ENCODE measurements around the gene RNF152.

The RNF152 gene

DNA sequence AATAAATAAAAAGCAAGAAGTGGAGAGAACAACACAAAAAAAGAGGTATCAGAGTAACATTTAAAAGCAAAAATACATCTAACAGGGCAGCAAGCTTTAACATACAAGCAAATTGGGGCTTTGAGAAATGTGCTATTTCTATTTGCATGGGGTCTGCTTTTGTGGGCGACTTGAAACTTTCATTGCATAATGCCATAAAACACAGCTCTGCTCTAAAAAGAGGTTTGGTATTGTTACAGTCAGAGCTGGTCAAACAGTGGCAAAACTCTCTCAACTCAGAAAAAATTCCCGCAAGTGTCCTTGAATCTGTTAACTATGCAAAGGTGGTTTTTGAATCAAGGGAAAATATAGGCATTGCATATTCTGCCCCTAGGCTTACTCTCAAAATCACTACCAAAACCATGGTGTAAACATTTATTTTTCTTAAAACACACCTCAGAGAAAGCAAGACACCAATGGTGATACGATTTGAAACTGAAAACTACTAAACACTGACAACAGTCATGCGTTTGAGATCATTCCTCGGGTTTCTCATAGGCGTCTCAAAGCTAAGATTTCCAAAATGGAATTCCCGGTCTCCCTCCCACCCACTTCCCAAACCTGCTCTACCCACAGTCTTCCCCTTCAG lies 45.5 kb downstream of the RNF152 start:
- H3K79me2 ChIP-seq (ENCODE audit: insufficient read depth, low read length), result no peaks in the 10 kb centered on the region
- no peaks in the 10 kb centered on the region for H3K4me1 ChIP-seq (ENCODE audit: insufficient read depth, low read length, severe bottlenecking)
- TF ChIP-seq, protein P1, sequence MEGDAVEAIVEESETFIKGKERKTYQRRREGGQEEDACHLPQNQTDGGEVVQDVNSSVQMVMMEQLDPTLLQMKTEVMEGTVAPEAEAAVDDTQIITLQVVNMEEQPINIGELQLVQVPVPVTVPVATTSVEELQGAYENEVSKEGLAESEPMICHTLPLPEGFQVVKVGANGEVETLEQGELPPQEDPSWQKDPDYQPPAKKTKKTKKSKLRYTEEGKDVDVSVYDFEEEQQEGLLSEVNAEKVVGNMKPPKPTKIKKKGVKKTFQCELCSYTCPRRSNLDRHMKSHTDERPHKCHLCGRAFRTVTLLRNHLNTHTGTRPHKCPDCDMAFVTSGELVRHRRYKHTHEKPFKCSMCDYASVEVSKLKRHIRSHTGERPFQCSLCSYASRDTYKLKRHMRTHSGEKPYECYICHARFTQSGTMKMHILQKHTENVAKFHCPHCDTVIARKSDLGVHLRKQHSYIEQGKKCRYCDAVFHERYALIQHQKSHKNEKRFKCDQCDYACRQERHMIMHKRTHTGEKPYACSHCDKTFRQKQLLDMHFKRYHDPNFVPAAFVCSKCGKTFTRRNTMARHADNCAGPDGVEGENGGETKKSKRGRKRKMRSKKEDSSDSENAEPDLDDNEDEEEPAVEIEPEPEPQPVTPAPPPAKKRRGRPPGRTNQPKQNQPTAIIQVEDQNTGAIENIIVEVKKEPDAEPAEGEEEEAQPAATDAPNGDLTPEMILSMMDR (IDR thresholded peaks at IDR 0.05; ENCODE audit: low read length), result no peak
- TF ChIP-seq EZH2 (IDR thresholded peaks at IDR 0.05; ENCODE audit: borderline replicate concordance, low read length), result no peak
- H2AFZ ChIP-seq (ENCODE audit: low read length), result no peak overlapping the region
- no peaks in the 10 kb centered on the region for H3K27me3 ChIP-seq (ENCODE audit: insufficient read depth, low read length)
- no peak overlapping the region for H3K9ac ChIP-seq (ENCODE audit: low read length)
- H3F3A ChIP-seq (ENCODE audit: insufficient read depth, low read length), result no peaks in the 10 kb centered on the region
- no peaks in the 10 kb centered on the region for H3K36me3 ChIP-seq (ENCODE audit: insufficient read depth, low read length)
- no peak overlapping the region for H3K4me3 ChIP-seq (ENCODE audit: low read depth, low read length, poor library complexity, severe bottlenecking)
- H3K4me2 ChIP-seq (ENCODE audit: low read length), result no peak overlapping the region
- no peaks in the 10 kb centered on the region for H3K9me2 ChIP-seq (ENCODE audit: low read depth, low read length)
- no peaks in the 10 kb centered on the region for H3K9me3 ChIP-seq (ENCODE audit: low read length)
- H4K20me1 ChIP-seq (ENCODE audit: insufficient read depth, low read length), result no peaks in the 10 kb centered on the region
- no peak overlapping the region for H3K27ac ChIP-seq (ENCODE audit: low read depth, low read length, poor library complexity, severe bottlenecking)

DNA sequence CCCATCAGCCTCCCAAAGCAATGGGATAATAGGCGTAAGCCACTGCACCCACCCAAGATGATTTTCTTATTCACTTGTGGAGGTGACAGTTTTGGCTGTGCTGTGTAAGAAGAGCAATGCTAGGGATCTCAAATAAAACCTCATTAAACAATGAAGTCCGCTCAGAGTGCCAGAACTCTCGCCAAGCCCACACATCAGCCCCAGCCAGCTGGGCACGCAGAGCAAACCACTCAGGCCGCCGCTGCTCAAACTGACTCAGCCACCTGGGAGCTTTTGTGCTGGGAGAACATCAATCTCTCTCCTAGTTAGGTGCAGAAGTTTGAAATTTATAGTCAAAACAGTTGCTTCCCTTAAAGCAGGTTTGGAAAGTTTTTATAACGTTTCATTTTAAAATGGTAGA lies 47.6 kb downstream of the RNF152 start:
- no peaks in the 10 kb centered on the region for H3K9me3 ChIP-seq (ENCODE audit: low read length)
- H4K20me1 ChIP-seq (ENCODE audit: insufficient read depth, low read length), result no peaks in the 10 kb centered on the region
- H2AFZ ChIP-seq (ENCODE audit: low read length), result no peak overlapping the region
- H3K4me2 ChIP-seq (ENCODE audit: low read length), result no peak overlapping the region
- no peaks in the 10 kb centered on the region for H3K79me2 ChIP-seq (ENCODE audit: insufficient read depth, low read length)
- TF ChIP-seq EZH2 (IDR thresholded peaks at IDR 0.05; ENCODE audit: borderline replicate concordance, low read length), result no peak
- TF ChIP-seq, protein P1 (IDR thresholded peaks at IDR 0.05; ENCODE audit: low read length), result no peak
- H3K9ac ChIP-seq (ENCODE audit: low read length), result no peak overlapping the region
- no peaks in the 10 kb centered on the region for H3F3A ChIP-seq (ENCODE audit: insufficient read depth, low read length)
- H3K36me3 ChIP-seq (ENCODE audit: insufficient read depth, low read length), result no peaks in the 10 kb centered on the region
- H3K27me3 ChIP-seq (ENCODE audit: insufficient read depth, low read length), result no peaks in the 10 kb centered on the region
- H3K9me2 ChIP-seq (ENCODE audit: low read depth, low read length), result no peaks in the 10 kb centered on the region
- H3K4me3 ChIP-seq (ENCODE audit: low read depth, low read length, poor library complexity, severe bottlenecking), result no peak overlapping the region
- H3K4me1 ChIP-seq (ENCODE audit: insufficient read depth, low read length, severe bottlenecking), result no peaks in the 10 kb centered on the region
- H3K27ac ChIP-seq (ENCODE audit: low read depth, low read length, poor library complexity, severe bottlenecking), result no peak overlapping the region

DNA sequence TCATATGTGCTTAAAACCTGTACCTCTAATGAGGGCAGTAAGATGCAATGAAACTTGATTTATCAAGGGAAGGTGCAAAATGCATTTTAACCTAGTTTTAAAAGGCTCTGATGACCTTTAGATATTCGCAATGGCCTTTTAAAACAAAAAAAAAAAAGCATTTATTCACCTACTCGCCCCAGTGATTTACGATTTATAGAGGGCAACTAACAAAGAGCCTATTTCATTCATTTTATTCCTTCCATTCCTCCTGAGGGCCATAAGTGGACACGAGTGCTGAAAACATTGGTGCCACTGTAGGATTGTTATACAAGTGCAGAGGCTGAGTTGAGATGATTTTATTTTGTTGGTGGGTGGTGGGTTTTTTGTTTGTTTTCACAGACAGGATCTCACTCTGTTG lies 48.1 kb downstream of the RNF152 start:
- Histone ChIP-seq H3K4me3 (ENCODE audit: low read depth, low read length, poor library complexity, severe bottlenecking) (no peak overlapping the region), H4K20me1 (ENCODE audit: insufficient read depth, low read length) (no peaks in the 10 kb centered on the region), H3K9me2 (ENCODE audit: low read depth, low read length) (no peaks in the 10 kb centered on the region), H3K4me2 (ENCODE audit: low read length) (no peak overlapping the region), H3F3A (ENCODE audit: insufficient read depth, low read length) (no peaks in the 10 kb centered on the region), H3K9ac (ENCODE audit: low read length) (no peak overlapping the region), H3K36me3 (ENCODE audit: insufficient read depth, low read length) (no peaks in the 10 kb centered on the region), H3K4me1 (ENCODE audit: insufficient read depth, low read length, severe bottlenecking) (no peaks in the 10 kb centered on the region), H3K9me3 (ENCODE audit: low read length) (no peaks in the 10 kb centered on the region), H3K27ac (ENCODE audit: low read depth, low read length, poor library complexity, severe bottlenecking) (no peak overlapping the region), H3K79me2 (ENCODE audit: insufficient read depth, low read length) (no peaks in the 10 kb centered on the region), H3K27me3 (ENCODE audit: insufficient read depth, low read length) (no peaks in the 10 kb centered on the region), H2AFZ (ENCODE audit: low read length) (no peak overlapping the region)
- TF ChIP-seq, protein P1 (IDR thresholded peaks at IDR 0.05; ENCODE audit: low read length), result no peak
- no peak for TF ChIP-seq EZH2 (IDR thresholded peaks at IDR 0.05; ENCODE audit: borderline replicate concordance, low read length)
